K562 (cell line): ENCODE measurements around the gene LIAS. TPM values are rescaled to one million over a fixed set of nuclear protein-coding genes. Genes with fewer than 3 reads are reported as not detected.

ENCODE experiments used
- ATAC-seq: fragments of 200-7000 bp; cut with Tn5 transposase; 3 replicates; pipeline ENCODE4 v1.9.1; 2020; ENCODE audit warnings: moderate library complexity
- BruUV-seq: library from RNA; stranded (reverse); fragments of 400-500 nt; replicated peaks from 2 replicates; lab custom pipeline; 2021; lab: Mats Ljungman, UMichigan
- CTCF ChIA-PET: fragments of 300-600 bp; formaldehyde crosslinking; extraction: SDS; loops from one replicate; lab custom pipeline; 2021; ENCODE audit warnings: low intra/inter-chr PET ratio; lab: Yijun Ruan, JAX
- POLR2A ChIA-PET: fragments of 300-600, 350-650 bp; sonication (Branson Sonifier 250); formaldehyde crosslinking; extraction: SDS; loops from one replicate; lab custom pipeline; 2021; ENCODE audit warnings: antibody characterized with exemption, inconsistent platforms; lab: Yijun Ruan, JAX
- DNase-seq, 4 experiments: peaks; one replicate each; pipeline versions ENCODE4 v3.0.0 to v3.0.0-alpha.2; 2011 to 2018; ENCODE audit warnings: low spot score in 3 of 4, mixed read lengths in 3 of 4; ENCODE audit errors: extremely low read depth in 1 of 4
- FAIRE-seq: peaks from 2 replicates; lab custom pipeline; 2011; peaks lifted over from hg19 to GRCh38; lab: Jason Lieb, UNC
- H2AFZ ChIP-seq: 2 replicates; pipeline ENCODE4 v1.6.0; 2011; ENCODE audit warnings: low read depth, low read length, control low read depth, inconsistent platforms
- H3K27ac ChIP-seq: fragments of 200-600 bp; 3 replicates; pipeline ENCODE4 v1.8.0; 2011; ENCODE audit warnings: low read depth, mild to moderate bottlenecking, control low read depth, inconsistent platforms, low read length, moderate library complexity, mixed read lengths; ENCODE audit errors: extremely low read depth
- H3K27me3 ChIP-seq, 2 experiments: fragments of 300-600 bp in 1 of 2; 2 replicates in 1 of 2; 3 replicates in 1 of 2; pipeline versions ENCODE4 v1.6.0 to v1.8.0; 2011; ENCODE audit warnings: inconsistent platforms in 2 of 2, low read length in 2 of 2, mild to moderate bottlenecking in 1 of 2, mixed read lengths in 1 of 2, moderate library complexity in 1 of 2; ENCODE audit not compliant: control insufficient read depth in 2 of 2, insufficient read depth in 2 of 2
- H3K36me3 ChIP-seq: fragments of 300-600 bp; 3 replicates; pipeline ENCODE4 v1.8.0; 2011; ENCODE audit warnings: mild to moderate bottlenecking, low read length, inconsistent platforms; ENCODE audit not compliant: control insufficient read depth, insufficient read depth
- H3K4me1 ChIP-seq, 2 experiments: fragments of 200-600 bp in 1 of 2; replicated peaks in 1 of 2; 2 replicates in 1 of 2; 3 replicates in 1 of 2; pipeline versions ENCODE4 v1.5.1 to v1.8.0; 2011; ENCODE audit warnings: inconsistent platforms in 2 of 2, low read length in 2 of 2, mild to moderate bottlenecking in 1 of 2, mixed read lengths in 1 of 2, moderate library complexity in 1 of 2; ENCODE audit not compliant: control insufficient read depth in 2 of 2, insufficient read depth in 2 of 2
- H3K4me2 ChIP-seq: 2 replicates; pipeline ENCODE4 v1.6.1; 2011; ENCODE audit warnings: low read length, control low read depth, inconsistent platforms, mixed read lengths; ENCODE audit not compliant: insufficient read depth
- H3K4me3 ChIP-seq: fragments of 200-600 bp; sonication (generic), shearing (Covaris generic); 2 replicates; pipeline ENCODE4 v1.5.1; 2016; ENCODE audit warnings: control low read depth, inconsistent platforms
- H3K79me2 ChIP-seq: fragments of 200-600 bp; 3 replicates; pipeline ENCODE4 v1.8.0; 2011; ENCODE audit warnings: low read length, inconsistent platforms; ENCODE audit not compliant: control insufficient read depth, insufficient read depth
- H3K9ac ChIP-seq, 2 experiments: 2 replicates each; pipeline versions ENCODE4 v1.6.0 to v1.6.1; 2011; ENCODE audit warnings: low read depth in 2 of 2, low read length in 2 of 2, control low read depth in 1 of 2, inconsistent platforms in 1 of 2, mild to moderate bottlenecking in 1 of 2, mixed read lengths in 1 of 2; ENCODE audit not compliant: insufficient read depth in 1 of 2
- H3K9me1 ChIP-seq: one replicate; pipeline ENCODE4 v1.6.0; 2011; ENCODE audit warnings: inconsistent platforms, mild to moderate bottlenecking, low read length, moderate library complexity; ENCODE audit not compliant: control insufficient read depth, insufficient read depth
- H3K9me3 ChIP-seq: replicated peaks from 2 replicates; pipeline ENCODE4 v1.5.1; 2011; ENCODE audit warnings: low read depth, low read length, inconsistent platforms; ENCODE audit not compliant: control insufficient read depth, insufficient read depth
- H4K20me1 ChIP-seq: replicated peaks from 2 replicates; pipeline ENCODE4 v1.6.1; 2011; ENCODE audit warnings: low read length, inconsistent platforms, mixed read lengths; ENCODE audit not compliant: control insufficient read depth, insufficient read depth
- ATF7 ChIP-seq: fragments of 450-650 bp; IDR thresholded peaks from 2 replicates; pipeline ENCODE4 v1.7.1; 2014; ENCODE audit warnings: mild to moderate bottlenecking, moderate library complexity
- BACH1 ChIP-seq: fragments of 200-800 bp; sonication (Bioruptor generic); IDR thresholded peaks from 2 replicates; pipeline ENCODE4 v1.6.1; 2016; ENCODE audit warnings: missing genetic modification characterization, missing compliant biosample characterization
- CBFA2T3 ChIP-seq: fragments of 450-650 bp; IDR thresholded peaks from 2 replicates; pipeline ENCODE4 v1.6.1; 2017
- E2F6 ChIP-seq, 2 experiments: IDR thresholded peaks; 2 replicates each; pipeline ENCODE4 v1.6.1; 2011; ENCODE audit warnings: borderline replicate concordance in 1 of 2, control low read depth in 1 of 2, low read depth in 1 of 2, low read length in 1 of 2, mild to moderate bottlenecking in 1 of 2, mixed read lengths in 1 of 2, moderate library complexity in 1 of 2; ENCODE audit not compliant: insufficient read depth in 1 of 2, insufficient read length in 1 of 2, poor library complexity in 1 of 2, severe bottlenecking in 1 of 2; ENCODE audit errors: extremely low read depth in 1 of 2
- HMG20B ChIP-seq: fragments of 250-450 bp; sonication (Bioruptor Pico); IDR thresholded peaks from 2 replicates; pipeline ENCODE4 v1.5.0; 2021; ENCODE audit warnings: mild to moderate bottlenecking
- IRF2 ChIP-seq: sonication (generic); formaldehyde crosslinking; IDR thresholded peaks from 2 replicates; pipeline ENCODE4 v1.8.1; 2022; ENCODE audit warnings: mild to moderate bottlenecking, missing genetic modification reagents
- KLF13 ChIP-seq: fragments of 450-650 bp; IDR thresholded peaks from 2 replicates; pipeline ENCODE4 v1.6.1; 2016; ENCODE audit warnings: missing genetic modification characterization, low read depth, mild to moderate bottlenecking, missing compliant biosample characterization, moderate library complexity, borderline replicate concordance
- MAFG ChIP-seq: fragments of 450-650 bp; conservative IDR thresholded peaks from 2 replicates; pipeline ENCODE4 v1.6.1; 2016; ENCODE audit warnings: missing genetic modification characterization, missing compliant biosample characterization
- MECOM ChIP-seq: fragments of 250-450 bp; sonication (Bioruptor Pico); IDR thresholded peaks from 2 replicates; pipeline ENCODE4 v1.8.0; 2022; ENCODE audit warnings: inconsistent platforms
- NCOA2 ChIP-seq, 2 experiments: fragments of 450-650 bp; IDR thresholded peaks; 2 replicates each; pipeline ENCODE4 v1.6.1; 2018; ENCODE audit warnings: mild to moderate bottlenecking in 2 of 2, moderate library complexity in 1 of 2; ENCODE audit not compliant: partially characterized antibody in 2 of 2
- NCOA4 ChIP-seq: fragments of 450-650 bp; IDR thresholded peaks from 2 replicates; pipeline ENCODE4 v1.6.1; 2018; ENCODE audit warnings: mild to moderate bottlenecking; ENCODE audit not compliant: partially characterized antibody
- NFYB ChIP-seq: IDR thresholded peaks from 2 replicates; pipeline ENCODE4 v1.6.1; 2011; ENCODE audit warnings: mild to moderate bottlenecking, moderate library complexity; ENCODE audit not compliant: insufficient read length; ENCODE audit errors: extremely low read depth
- RHOXF2B ChIP-seq: fragments of 250-450 bp; sonication (Bioruptor Pico); conservative IDR thresholded peaks from 2 replicates; pipeline ENCODE4 v1.5.1; 2021
- SMAD4 ChIP-seq: fragments of 250-450 bp; sonication (Bioruptor Pico); conservative IDR thresholded peaks from 2 replicates; pipeline ENCODE4 v1.8.0; 2021; ENCODE audit warnings: inconsistent platforms, mild to moderate bottlenecking, moderate library complexity
- SRSF7 ChIP-seq: fragments of 200-400 bp; formaldehyde crosslinking; optimal IDR thresholded peaks from 2 replicates; pipeline ENCODE3; 2017; ENCODE audit warnings: mild to moderate bottlenecking, low read depth, low read length
- TEAD1 ChIP-seq, 2 experiments: fragments of 450-650 bp in 1 of 2; sonication (generic) in 1 of 2; formaldehyde crosslinking; IDR thresholded peaks; 2 replicates each; pipeline versions ENCODE4 v1.4.0 to v1.8.0; 2020 to 2022; ENCODE audit warnings: mild to moderate bottlenecking in 2 of 2, missing genetic modification reagents in 1 of 2
- YBX1 ChIP-seq: fragments of 450-650 bp; IDR thresholded peaks from 2 replicates; pipeline ENCODE4 v1.7.1; 2016; ENCODE audit warnings: mild to moderate bottlenecking
- ZNF12 ChIP-seq: sonication (generic); formaldehyde crosslinking; IDR thresholded peaks from 2 replicates; pipeline ENCODE4 v1.4.0; 2020; ENCODE audit warnings: mild to moderate bottlenecking, missing genetic modification reagents
- WGBS: fragments of 100-300 bp; shearing (Covaris generic); methylation state at CpG from one replicate; pipeline ENCODE4 v1.1.6; 2016; ENCODE audit warnings: low coverage, mixed read lengths; ENCODE audit not compliant: insufficient coverage; ENCODE audit errors: missing lambda C conversion rate; 5-methylcytosine and 5-hydroxymethylcytosine counted together
- in situ Hi-C: fragments of 300-500 bp; cut with MboI; formaldehyde crosslinking; loops from 4 replicates; pipeline ENCODE4 v1.15.0; 2018; ENCODE audit warnings: inconsistent platforms, mixed read lengths
- intact Hi-C: fragments of 100-400 bp; cut with micrococcal nuclease; formaldehyde crosslinking; loops from 2 replicates; pipeline ENCODE4 v1.14.2; 2022
- polyA plus RNA-seq, 8 experiments: library from polyadenylated mRNA; depleted of rRNA in 4 of 8; stranded (reverse) in 5 of 8; unstranded in 3 of 8; fragments of >200 nt; fragmentation: Nextera tagmentation in 2 of 8; fragmentation: Illumina TruSeq in 1 of 8; extraction: Ambion mirVana in 2 of 8; extraction: Trizol in 1 of 8; gene quantifications; 2 replicates each; pipeline versions ENCODE4 v1.2.1 to v1.2.3, GENCODE V29; 2011 to 2014; ENCODE audit warnings: inconsistent platforms in 1 of 8, missing spikeins in 1 of 8
- total RNA-seq, 7 experiments: library from RNA; depleted of rRNA in 6 of 7; stranded (reverse); fragments of >200 nt in 6 of 7; fragmentation: Illumina TruSeq in 2 of 7; extraction: Trizol in 2 of 7; gene quantifications; 2 replicates each; pipeline versions ENCODE4 v1.2.1 to v1.2.3, GENCODE V29; 2011 to 2021; ENCODE audit warnings: low replicate concordance in 1 of 7
- TF ChIP-seq, protein P1 (sequence below): fragments of 450-650 bp; IDR thresholded peaks from 2 replicates; pipeline ENCODE4 v1.6.1; 2016; ENCODE audit warnings: mild to moderate bottlenecking

LIAS gene
- total and polyA plus RNA-seq, 9 of the 15 experiments (the other 6 are each of a cell fraction or from before 2014, with no cell fraction given) = 21.9 to 57.1 (median 42.1) TPM

DNA sequence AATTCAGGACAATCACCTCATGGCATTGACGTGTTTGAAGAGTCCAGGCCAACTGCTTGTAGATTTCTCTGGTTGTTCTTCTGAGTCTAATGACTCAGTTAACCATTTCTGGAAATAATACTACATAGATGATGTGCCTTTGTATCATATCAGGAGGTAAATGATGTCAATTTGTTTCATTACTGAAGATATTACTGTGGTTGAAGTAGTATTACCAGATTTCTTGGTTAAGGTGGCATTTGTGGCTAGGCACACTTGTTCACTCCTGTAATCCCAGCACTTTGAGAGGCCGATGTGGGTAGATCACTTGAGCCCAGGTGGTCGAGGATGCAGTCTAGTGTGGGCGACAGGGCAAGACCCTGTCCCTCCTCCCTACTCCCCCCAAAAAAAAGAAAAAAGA lies 15.9 kb upstream of the LIAS start:
- Histone ChIP-seq H3K4me3 (no peak overlapping the region), H3K4me2 (no peak overlapping the region), H3K9me3 (no peaks in the 10 kb centered on the region), H2AFZ (no peak overlapping the region)
- no peak for ATAC-seq
- TF ChIP-seq IRF2 (CRISPR knock-in tag) (no peak), YBX1 (no peak), SMAD4 (no peak), SRSF7 (no peak), NCOA4 (no peak), CBFA2T3 (no peak), TEAD1 (CRISPR knock-in tag; IDR thresholded peaks at IDR 0.05) (no peak), NCOA2 (IDR thresholded peaks at IDR 0.05; ENCODE audit: partially characterized antibody in 2 of 2) (no peak), BACH1 (tag) (no peak), RHOXF2B (no peak), MAFG (tag) (no peak), ZNF12 (CRISPR knock-in tag) (no peak), E2F6 (IDR thresholded peaks at IDR 0.05; ENCODE audit: borderline replicate concordance in 1 of 2, extremely low read depth in 1 of 2, insufficient read depth in 1 of 2, insufficient read length in 1 of 2, low read depth in 1 of 2, low read length in 1 of 2, poor library complexity in 1 of 2, severe bottlenecking in 1 of 2) (no peak), NFYB (no peak), KLF13 (tag) (no peak), MECOM (no peak), ATF7 (no peak), HMG20B (no peak)
- TF ChIP-seq, protein P1, sequence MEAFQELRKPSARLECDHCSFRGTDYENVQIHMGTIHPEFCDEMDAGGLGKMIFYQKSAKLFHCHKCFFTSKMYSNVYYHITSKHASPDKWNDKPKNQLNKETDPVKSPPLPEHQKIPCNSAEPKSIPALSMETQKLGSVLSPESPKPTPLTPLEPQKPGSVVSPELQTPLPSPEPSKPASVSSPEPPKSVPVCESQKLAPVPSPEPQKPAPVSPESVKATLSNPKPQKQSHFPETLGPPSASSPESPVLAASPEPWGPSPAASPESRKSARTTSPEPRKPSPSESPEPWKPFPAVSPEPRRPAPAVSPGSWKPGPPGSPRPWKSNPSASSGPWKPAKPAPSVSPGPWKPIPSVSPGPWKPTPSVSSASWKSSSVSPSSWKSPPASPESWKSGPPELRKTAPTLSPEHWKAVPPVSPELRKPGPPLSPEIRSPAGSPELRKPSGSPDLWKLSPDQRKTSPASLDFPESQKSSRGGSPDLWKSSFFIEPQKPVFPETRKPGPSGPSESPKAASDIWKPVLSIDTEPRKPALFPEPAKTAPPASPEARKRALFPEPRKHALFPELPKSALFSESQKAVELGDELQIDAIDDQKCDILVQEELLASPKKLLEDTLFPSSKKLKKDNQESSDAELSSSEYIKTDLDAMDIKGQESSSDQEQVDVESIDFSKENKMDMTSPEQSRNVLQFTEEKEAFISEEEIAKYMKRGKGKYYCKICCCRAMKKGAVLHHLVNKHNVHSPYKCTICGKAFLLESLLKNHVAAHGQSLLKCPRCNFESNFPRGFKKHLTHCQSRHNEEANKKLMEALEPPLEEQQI = no peak
- TF ChIP-seq, all 486 proteins: peak for 0
- no peaks in the 10 kb centered on the region for H3K9me1 ChIP-seq
- H3K4me1 ChIP-seq = peaks cover 0 to 9% of the 10 kb centered on the region in 2 experiments; a peak in 1 of 5 replicates
- H4K20me1 ChIP-seq = no peaks in the 10 kb centered on the region
- no TSS peak for BruUV-seq
- H3K9ac ChIP-seq = no peak overlapping the region
- FAIRE-seq (no peak), DNase-seq (no peak)
- H3K36me3 ChIP-seq = no peaks in the 10 kb centered on the region
- ChIA-PET POLR2A (interaction anchor here (1.1 kb wide), 1 partner anchor 9 kb away, joined by 3 read pairs; no protein-coding TSS in a partner anchor), CTCF (no interaction called here)
- in situ Hi-C loops = no loop called here
- 26% methylated on average over 4 of the region's 4 CpGs for WGBS
- H3K27ac ChIP-seq = no peak overlapping the region
- H3K79me2 ChIP-seq = no peaks in the 10 kb centered on the region
- H3K27me3 ChIP-seq = peaks cover 0 to 6% of the 10 kb centered on the region in 2 experiments; a peak in 2 of 5 replicates
- intact Hi-C loops = no loop called here
